Measurements from ENCODE around the gene NLGN1. TPM values are rescaled to one million over a fixed set of nuclear protein-coding genes. Genes with fewer than 3 reads are reported as not detected.

The NLGN1 gene
- total and polyA plus RNA-seq, 9 of the 15 experiments (the other 6 are each of a cell fraction or from before 2014, with no cell fraction given): under 0.01 to 0.01 TPM; not detected in 7

DNA sequence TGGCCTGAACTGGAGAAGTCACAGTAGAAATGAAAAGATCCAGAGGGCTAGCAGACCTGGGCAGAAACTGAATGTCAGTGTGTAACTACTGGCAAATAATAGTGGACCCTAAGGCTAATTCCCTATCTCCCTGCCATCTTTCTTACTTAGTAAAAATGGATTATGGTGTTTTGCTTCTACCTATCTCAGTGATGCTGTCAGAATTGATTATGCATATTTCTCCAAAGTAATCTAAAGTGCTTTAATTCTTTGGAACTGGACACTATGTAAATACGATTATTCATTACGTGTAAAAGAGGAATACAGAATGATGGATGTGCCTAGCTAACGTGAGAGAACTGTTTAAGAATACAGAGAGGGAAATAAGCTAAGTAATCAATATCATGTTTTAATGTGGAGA is 651.9 kb downstream of the NLGN1 start:
- no peaks in the 10 kb centered on the region for H3K79me2 ChIP-seq (ENCODE audit: control insufficient read depth, insufficient read depth, low read length)
- no peak overlapping the region for H3K4me3 ChIP-seq
- ATAC-seq (no peak), FAIRE-seq (no peak), DNase-seq (ENCODE audit: extremely low read depth in 1 of 4, low spot score in 3 of 4) (no peak)
- no peaks in the 10 kb centered on the region for H3K9me3 ChIP-seq (replicated peaks; ENCODE audit: control insufficient read depth, insufficient read depth, low read depth, low read length)
- no TSS peak for BruUV-seq (replicated peaks)
- H4K20me1 ChIP-seq (replicated peaks; ENCODE audit: control insufficient read depth, insufficient read depth, low read length): no peaks in the 10 kb centered on the region
- intact Hi-C loops (cut with micrococcal nuclease) (no loop called here), in situ Hi-C loops (cut with MboI) (no loop called here)
- 0% methylated on average over 3 of the region's 3 CpGs for WGBS (ENCODE audit: insufficient coverage, low coverage, missing lambda C conversion rate)
- no peak for TF ChIP-seq GATAD2B (IDR thresholded peaks at IDR 0.05; ENCODE audit: borderline replicate concordance)
- H3K36me3 ChIP-seq (ENCODE audit: control insufficient read depth, insufficient read depth, low read length): no peaks in the 10 kb centered on the region
- no peaks in the 10 kb centered on the region for H3K4me1 ChIP-seq (replicated peaks in 1 of 2; ENCODE audit: control insufficient read depth in 2 of 2, insufficient read depth in 2 of 2, low read length in 2 of 2)
- CTCF ChIA-PET (ENCODE audit: low intra/inter-chr PET ratio): no interaction called here
- no peak overlapping the region for H2AFZ ChIP-seq (ENCODE audit: low read depth, low read length)
- no peak overlapping the region for H3K4me2 ChIP-seq (ENCODE audit: insufficient read depth, low read length)
- H3K9ac ChIP-seq (ENCODE audit: insufficient read depth in 1 of 2, low read depth in 2 of 2, low read length in 2 of 2): no peak overlapping the region
- H3K9me1 ChIP-seq (ENCODE audit: control insufficient read depth, insufficient read depth, low read length): no peaks in the 10 kb centered on the region
- H3K27ac ChIP-seq (ENCODE audit: extremely low read depth, low read depth, low read length): no peak overlapping the region
- POLR2A ChIA-PET: no interaction called here
- H3K27me3 ChIP-seq (ENCODE audit: control insufficient read depth in 2 of 2, insufficient read depth in 2 of 2, low read length in 2 of 2): no peaks in the 10 kb centered on the region

DNA sequence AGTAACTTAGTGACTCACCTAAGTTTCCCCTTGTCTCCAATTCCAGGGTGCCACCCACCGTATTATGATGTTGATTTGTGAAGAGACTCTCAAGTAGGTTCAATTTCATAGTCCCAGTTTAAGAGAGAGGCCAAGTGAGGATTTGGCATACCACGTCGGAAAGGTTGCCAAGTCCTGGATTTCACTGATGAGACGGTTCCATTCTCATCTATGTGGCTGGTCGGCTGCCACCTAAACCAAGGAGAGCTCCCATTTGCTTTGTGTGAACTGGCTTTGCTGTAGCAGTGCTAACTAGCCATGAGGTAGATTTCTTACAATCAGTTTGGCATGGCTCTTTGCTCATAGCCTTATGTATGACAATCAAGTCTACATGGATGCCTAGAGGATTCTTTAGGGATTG is 653.6 kb downstream of the NLGN1 start:
- WGBS (ENCODE audit: insufficient coverage, low coverage, missing lambda C conversion rate): 2% methylated on average over 5 of the region's 5 CpGs
- H3K9ac ChIP-seq (ENCODE audit: insufficient read depth in 1 of 2, low read depth in 2 of 2, low read length in 2 of 2): no peak overlapping the region

More for the DNA sequence above, 653.6 kb downstream of the NLGN1 start:
- no peaks in the 10 kb centered on the region for H4K20me1 ChIP-seq (replicated peaks; ENCODE audit: control insufficient read depth, insufficient read depth, low read length)
- ChIA-PET CTCF (ENCODE audit: low intra/inter-chr PET ratio) (no interaction called here), POLR2A (no interaction called here)
- no peaks in the 10 kb centered on the region for H3K27me3 ChIP-seq (ENCODE audit: control insufficient read depth in 2 of 2, insufficient read depth in 2 of 2, low read length in 2 of 2)
- H3K4me1 ChIP-seq (replicated peaks in 1 of 2; ENCODE audit: control insufficient read depth in 2 of 2, insufficient read depth in 2 of 2, low read length in 2 of 2): no peaks in the 10 kb centered on the region
- no peak overlapping the region for H3K4me2 ChIP-seq (ENCODE audit: insufficient read depth, low read length)
- intact Hi-C loops (cut with micrococcal nuclease) (no loop called here), in situ Hi-C loops (cut with MboI) (no loop called here)
- FAIRE-seq (no peak), ATAC-seq (no peak), DNase-seq (ENCODE audit: extremely low read depth in 1 of 4, low spot score in 3 of 4) (no peak)
- H3K36me3 ChIP-seq (ENCODE audit: control insufficient read depth, insufficient read depth, low read length): no peaks in the 10 kb centered on the region
- TF ChIP-seq, protein P1, sequence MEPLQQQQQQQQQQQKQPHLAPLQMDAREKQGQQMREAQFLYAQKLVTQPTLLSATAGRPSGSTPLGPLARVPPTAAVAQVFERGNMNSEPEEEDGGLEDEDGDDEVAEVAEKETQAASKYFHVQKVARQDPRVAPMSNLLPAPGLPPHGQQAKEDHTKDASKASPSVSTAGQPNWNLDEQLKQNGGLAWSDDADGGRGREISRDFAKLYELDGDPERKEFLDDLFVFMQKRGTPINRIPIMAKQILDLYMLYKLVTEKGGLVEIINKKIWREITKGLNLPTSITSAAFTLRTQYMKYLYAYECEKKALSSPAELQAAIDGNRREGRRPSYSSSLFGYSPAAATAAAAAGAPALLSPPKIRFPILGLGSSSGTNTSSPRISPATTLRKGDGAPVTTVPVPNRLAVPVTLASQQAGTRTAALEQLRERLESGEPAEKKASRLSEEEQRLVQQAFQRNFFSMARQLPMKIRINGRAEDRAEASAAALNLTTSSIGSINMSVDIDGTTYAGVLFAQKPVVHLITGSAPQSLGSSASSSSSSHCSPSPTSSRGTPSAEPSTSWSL (CRISPR knock-in tag; IDR thresholded peaks at IDR 0.05; ENCODE audit: borderline replicate concordance): no peak
- no peak for TF ChIP-seq PURB (CRISPR knock-in tag; IDR thresholded peaks at IDR 0.05; ENCODE audit: low read depth)
- no peak for TF ChIP-seq NELFE (IDR thresholded peaks at IDR 0.05; ENCODE audit: insufficient read depth, insufficient read length)
- no peak for TF ChIP-seq HDGF (IDR thresholded peaks at IDR 0.05)
- TF ChIP-seq ZNF143 (CRISPR knock-in tag; IDR thresholded peaks at IDR 0.05): no peak
- TF ChIP-seq, protein P2, sequence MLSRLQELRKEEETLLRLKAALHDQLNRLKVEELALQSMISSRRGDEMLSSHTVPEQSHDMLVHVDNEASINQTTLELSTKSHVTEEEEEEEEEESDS (CRISPR knock-in tag; IDR thresholded peaks at IDR 0.05): no peak
- TF ChIP-seq RUNX1 (IDR thresholded peaks at IDR 0.05; ENCODE audit: low read depth): no peak
- TF ChIP-seq, protein P3, sequence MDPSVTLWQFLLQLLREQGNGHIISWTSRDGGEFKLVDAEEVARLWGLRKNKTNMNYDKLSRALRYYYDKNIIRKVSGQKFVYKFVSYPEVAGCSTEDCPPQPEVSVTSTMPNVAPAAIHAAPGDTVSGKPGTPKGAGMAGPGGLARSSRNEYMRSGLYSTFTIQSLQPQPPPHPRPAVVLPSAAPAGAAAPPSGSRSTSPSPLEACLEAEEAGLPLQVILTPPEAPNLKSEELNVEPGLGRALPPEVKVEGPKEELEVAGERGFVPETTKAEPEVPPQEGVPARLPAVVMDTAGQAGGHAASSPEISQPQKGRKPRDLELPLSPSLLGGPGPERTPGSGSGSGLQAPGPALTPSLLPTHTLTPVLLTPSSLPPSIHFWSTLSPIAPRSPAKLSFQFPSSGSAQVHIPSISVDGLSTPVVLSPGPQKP (CRISPR knock-in tag; IDR thresholded peaks at IDR 0.05): no peak
- no peak for TF ChIP-seq CHD1 (IDR thresholded peaks at IDR 0.05; ENCODE audit: low read length)
- TF ChIP-seq, protein P4, sequence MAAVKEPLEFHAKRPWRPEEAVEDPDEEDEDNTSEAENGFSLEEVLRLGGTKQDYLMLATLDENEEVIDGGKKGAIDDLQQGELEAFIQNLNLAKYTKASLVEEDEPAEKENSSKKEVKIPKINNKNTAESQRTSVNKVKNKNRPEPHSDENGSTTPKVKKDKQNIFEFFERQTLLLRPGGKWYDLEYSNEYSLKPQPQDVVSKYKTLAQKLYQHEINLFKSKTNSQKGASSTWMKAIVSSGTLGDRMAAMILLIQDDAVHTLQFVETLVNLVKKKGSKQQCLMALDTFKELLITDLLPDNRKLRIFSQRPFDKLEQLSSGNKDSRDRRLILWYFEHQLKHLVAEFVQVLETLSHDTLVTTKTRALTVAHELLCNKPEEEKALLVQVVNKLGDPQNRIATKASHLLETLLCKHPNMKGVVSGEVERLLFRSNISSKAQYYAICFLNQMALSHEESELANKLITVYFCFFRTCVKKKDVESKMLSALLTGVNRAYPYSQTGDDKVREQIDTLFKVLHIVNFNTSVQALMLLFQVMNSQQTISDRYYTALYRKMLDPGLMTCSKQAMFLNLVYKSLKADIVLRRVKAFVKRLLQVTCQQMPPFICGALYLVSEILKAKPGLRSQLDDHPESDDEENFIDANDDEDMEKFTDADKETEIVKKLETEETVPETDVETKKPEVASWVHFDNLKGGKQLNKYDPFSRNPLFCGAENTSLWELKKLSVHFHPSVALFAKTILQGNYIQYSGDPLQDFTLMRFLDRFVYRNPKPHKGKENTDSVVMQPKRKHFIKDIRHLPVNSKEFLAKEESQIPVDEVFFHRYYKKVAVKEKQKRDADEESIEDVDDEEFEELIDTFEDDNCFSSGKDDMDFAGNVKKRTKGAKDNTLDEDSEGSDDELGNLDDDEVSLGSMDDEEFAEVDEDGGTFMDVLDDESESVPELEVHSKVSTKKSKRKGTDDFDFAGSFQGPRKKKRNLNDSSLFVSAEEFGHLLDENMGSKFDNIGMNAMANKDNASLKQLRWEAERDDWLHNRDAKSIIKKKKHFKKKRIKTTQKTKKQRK (IDR thresholded peaks at IDR 0.05; ENCODE audit: borderline replicate concordance, low read depth, low read length): no peak
- no TSS peak for BruUV-seq (replicated peaks)
- H2AFZ ChIP-seq (ENCODE audit: low read depth, low read length): no peak overlapping the region
- no peak overlapping the region for H3K4me3 ChIP-seq
- H3K27ac ChIP-seq (ENCODE audit: extremely low read depth, low read depth, low read length): no peak overlapping the region
- 0 out of 2 replicates have a peak, but pooled peaks cover 2% of the 10 kb centered on the region for H3K9me3 ChIP-seq (replicated peaks; ENCODE audit: control insufficient read depth, insufficient read depth, low read depth, low read length)
- no peaks in the 10 kb centered on the region for H3K79me2 ChIP-seq (ENCODE audit: control insufficient read depth, insufficient read depth, low read length)
- H3K9me1 ChIP-seq (ENCODE audit: control insufficient read depth, insufficient read depth, low read length): no peaks in the 10 kb centered on the region
